GM19455 (cell line): ENCODE data around the gene IBSP.

Experiments used
- ATAC-seq: cut with Tn5 transposase; IDR thresholded peaks from one replicate; pipeline ENCODE4 v1.9.1; 2021; ENCODE audit not compliant: unreplicated experiment

The IBSP gene, protein sequence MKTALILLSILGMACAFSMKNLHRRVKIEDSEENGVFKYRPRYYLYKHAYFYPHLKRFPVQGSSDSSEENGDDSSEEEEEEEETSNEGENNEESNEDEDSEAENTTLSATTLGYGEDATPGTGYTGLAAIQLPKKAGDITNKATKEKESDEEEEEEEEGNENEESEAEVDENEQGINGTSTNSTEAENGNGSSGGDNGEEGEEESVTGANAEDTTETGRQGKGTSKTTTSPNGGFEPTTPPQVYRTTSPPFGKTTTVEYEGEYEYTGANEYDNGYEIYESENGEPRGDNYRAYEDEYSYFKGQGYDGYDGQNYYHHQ

DNA sequence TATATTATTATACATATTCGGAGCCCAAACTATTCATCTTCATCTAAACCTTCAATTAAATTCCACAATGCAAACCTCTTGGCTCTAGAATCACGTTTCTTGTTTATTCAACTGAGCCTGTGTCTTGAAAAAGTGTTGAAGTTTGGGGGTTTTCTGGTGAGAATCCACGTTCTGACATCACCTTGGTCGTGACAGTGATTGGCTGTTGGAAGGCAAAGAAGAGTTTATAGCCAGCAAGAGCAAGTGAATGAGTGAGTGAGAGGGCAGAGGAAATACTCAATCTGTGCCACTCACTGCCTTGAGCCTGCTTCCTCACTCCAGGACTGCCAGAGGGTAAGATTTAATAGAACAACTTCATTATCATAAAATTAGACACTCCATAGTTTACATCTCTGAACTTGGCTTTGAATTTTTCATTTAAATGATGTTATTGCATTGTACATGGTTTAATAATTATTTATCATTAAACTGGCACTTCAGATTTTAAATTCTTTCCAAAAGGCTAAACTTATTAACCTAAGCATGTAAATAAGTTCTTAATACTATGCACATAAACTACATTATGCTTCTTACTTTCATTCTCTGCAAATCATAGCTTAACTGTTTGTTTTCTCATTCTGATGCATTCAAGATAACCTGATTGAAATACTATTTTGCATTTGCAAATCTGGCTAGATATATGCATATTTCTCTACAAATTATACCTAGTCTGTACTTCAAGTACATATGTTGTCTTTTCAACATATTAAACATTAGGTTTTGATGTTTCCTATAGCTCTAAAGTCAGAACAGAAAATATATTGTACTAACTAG lies at the start of gene IBSP:
IBSP (plus strand) TSS at position 254 of the 813 bp plus-strand sequence. CDS start 2,808 bp downstream, outside the sequence.
- ATAC-seq, result no peak

DNA sequence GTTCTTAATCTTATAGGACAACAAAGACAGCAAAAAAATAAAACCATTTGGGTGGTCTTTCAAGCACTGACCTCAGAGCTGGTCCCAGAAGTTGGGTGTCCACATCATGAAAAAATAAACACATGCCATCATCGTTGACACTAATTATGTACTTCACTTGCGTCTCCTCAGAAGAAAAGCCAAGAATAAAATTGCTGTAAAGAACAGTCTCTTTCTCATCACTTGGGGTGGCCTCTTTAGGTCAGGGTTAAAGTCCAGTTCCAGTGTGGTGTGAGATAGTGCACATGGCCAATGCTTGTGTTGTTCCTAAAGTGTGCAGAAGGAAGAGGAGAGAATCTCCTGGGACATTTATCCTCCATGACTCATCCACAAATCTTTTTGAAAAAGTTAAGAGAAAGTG lies 49.5 kb upstream of the IBSP start:
- ATAC-seq, result no peak

DNA sequence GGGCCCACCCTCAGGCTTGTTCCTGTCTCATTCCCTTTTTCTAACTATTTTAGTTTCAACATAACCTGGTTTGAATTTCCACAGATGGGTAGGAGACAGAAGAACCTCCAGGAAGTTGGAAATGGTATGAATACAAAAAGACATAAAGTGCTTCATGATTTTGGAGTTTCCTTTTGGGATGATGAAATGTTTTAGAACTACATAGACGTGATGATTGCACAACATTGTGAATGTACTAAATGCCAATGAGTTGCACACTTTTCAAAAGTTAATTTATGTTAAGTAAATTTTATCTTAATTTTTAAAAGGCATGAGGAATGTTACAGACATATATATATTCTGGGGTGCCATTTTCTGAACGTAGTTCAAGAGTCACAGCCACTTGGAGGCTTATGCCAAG lies 41.1 kb upstream of the IBSP start:
- no peak for ATAC-seq

DNA sequence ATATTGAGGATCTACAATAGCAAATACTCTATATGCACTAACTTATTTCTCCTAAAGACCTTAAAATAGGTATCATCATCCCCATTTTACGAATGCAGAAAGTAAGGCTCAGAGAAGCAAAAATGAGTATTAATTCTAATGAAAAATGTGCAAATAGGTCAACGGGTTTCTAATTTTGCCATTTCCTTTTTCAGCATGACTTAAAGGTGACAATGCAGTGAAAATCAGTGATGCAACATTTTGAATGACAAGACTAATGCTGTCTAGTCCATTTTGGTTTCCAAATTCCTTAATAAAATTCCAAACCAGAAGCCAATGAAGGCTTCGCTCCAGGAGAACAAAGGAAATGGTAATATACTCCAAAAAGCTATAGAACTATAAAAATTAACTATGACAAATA lies 37.0 kb upstream of the IBSP start:
- ATAC-seq, result no peak

DNA sequence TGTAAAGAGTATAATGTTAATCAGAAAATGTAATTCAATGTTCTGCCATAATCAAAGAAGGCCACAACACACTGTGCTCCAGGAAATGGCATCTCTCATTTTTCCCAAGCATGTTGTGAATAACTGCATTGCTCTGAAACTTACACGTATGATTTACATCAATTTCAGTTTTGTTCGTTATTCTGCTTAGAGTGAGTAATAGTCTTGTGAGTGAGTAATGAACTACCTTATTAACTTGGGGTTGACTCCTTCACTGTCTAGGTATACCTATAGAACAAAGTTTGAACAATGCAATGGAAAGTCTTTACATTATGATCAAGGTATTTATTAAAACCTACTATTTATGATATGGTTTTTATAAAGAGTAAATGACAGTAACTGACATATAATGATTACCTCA lies 17.8 kb upstream of the IBSP start:
- ATAC-seq, result no peak

DNA sequence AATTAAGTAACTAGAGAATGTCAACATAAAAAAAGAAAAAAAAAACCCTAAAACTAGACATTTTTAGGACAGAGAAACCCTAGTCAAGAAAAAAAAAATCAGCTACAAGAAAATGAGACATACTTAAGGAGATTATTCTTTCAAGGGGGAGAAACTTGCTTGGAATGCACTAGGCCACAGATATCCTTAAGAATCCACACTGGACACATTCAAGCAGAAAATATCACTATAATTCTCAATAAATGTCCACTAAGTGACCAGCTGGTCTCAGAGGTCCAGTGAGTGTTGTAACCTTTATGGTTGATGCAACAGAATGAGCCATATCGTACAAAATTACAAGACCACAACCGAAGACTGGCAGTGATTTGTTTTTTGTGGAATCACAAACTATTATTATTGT lies 15.6 kb upstream of the IBSP start:
- ATAC-seq, result no peak

DNA sequence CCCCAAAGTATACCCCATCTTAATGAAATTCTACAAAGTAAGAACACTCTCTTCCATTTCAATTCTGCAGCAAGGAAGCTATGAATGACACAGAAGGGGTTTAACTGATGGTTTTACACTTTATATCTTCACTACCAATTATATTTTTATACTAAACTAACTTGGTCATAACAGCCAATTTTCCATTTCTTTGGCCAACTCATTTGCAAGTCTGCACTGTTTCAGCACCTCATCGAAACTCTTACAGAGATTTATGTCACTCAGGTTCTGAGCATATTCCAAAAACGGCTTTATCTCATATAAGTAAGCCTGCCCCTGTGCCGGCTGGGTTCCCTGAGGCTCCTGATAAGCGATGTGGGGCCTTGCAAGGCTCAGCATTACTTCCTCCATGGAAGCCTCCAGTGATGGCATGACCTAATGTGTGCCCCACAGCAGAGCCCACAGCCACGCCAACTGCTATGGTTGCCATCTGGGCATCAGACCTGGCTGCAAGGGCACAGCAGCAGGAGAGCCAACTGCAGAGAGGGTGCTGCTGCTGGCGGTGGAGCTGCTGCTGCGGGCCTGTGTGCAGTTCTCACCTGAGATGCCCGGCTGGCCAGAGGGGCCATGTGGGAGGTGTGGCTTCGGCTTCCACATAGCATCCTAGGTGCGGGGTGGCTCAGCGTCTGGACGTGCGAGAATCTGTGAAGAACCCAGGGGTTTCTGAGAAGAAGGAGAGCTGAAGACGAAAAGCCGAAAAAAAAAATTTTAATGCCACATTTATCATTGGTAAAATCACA lies 13.4 kb upstream of the IBSP start:
- no peak for ATAC-seq

DNA sequence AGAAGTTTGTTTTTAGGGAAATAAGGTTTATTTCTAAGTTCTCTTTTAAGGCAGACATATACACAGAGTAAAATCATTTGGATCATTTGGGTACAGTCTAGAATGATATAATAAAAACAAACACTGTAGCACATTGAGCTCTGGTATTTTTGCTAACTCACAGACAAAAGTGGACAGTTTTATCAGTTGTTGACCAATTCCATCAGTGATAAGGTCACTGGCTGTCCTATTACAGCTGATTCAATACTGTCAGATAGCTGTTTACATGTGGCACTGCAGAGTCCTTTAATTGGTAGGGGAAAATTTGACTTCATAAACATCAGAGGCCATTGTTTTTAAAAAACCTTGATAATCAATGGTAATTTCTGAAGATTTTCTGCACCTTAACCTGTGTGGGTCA lies 3.5 kb downstream of the IBSP start:
- no peak for ATAC-seq

DNA sequence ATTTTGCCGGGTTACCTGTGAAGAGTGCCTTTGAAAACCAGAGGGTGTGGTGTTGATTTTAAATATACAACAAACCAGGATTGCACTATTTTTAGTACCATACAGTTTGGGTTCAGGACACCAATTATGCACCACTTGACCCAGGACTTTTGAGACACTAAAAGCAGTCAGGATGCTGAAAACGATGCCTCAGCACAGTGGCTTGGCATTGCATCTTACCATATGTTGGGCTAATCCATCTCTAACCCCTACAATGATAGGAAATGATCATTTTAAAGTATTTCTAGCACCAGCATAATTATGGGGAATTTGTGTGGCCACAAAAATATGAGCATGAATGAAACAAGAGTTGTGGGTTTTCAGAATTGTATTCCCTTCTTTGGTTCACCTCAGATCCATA lies 4.1 kb downstream of the IBSP start:
- ATAC-seq, result no peak

DNA sequence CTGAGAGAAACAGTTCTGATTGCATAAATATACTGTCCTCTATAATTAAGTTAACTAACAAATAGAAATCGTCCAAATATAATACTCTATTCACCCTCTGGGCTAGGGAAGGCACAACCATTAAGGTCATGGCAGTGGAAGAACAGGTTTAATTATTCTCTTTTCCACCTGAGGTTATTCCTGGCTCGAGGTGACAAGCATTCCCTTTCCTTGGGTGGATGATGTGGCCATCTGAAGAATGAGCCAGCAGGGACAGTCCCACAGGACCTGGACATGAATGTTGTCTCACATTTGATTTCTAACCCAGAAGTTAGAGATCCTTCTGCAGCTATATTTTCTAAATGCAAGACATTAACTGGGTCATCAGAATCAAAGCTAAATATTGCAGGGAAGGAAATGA lies 5.5 kb downstream of the IBSP start:
- ATAC-seq, result no peak

DNA sequence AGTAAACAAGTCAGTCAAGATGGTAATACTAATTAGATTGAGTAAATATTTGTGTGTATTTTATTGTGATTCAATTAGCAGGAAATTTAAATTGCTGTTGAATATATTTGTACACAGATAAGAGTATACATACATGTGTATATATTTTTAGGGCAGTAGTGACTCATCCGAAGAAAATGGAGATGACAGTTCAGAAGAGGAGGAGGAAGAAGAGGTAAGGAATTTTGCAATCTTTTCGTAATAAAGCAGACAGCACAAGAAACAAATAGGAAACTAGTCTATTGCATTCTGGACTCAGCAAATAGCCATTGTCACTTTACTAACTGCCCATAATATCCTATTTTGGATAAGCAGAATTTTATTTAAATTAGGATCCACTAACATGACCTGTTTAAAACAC lies 6.6 kb downstream of the IBSP start:
- no peak for ATAC-seq

DNA sequence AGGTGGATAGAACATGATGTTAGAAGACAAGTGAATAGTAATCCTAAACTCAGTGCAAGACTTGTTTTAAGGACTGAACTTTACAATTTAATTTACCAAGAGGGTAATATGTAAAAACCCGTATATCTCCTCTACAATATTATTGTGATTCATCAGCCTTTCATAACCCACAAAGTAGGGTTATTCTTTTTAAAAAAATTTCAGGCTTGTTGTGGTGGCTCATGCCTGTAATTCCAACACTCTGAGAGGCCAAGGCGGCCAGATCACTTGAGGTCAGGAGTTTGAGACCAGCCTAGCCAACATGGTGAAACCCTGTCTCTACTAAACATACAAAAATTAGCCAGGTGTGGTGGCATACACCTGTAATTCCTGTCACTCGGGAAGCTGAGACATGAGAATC lies 7.2 kb downstream of the IBSP start:
- no peak for ATAC-seq

DNA sequence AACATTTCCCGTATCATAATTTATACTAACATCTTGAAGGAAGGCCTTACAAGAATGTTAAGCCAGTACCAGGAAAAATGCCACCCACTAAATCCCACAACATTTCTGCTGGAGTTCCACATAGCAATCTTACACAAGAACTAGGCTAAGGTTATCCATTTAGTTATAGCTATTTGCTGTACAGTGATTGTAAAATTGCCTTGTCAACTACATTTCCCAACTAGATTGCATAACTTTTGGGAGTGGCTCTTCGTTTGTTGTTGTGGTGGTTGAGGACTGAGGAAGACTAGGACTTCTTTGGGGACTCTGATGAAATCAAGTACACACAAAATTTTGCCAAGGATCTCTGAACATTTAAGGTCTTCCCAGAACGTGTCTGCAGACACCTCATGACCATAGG lies 8.0 kb downstream of the IBSP start:
- ATAC-seq, result no peak

DNA sequence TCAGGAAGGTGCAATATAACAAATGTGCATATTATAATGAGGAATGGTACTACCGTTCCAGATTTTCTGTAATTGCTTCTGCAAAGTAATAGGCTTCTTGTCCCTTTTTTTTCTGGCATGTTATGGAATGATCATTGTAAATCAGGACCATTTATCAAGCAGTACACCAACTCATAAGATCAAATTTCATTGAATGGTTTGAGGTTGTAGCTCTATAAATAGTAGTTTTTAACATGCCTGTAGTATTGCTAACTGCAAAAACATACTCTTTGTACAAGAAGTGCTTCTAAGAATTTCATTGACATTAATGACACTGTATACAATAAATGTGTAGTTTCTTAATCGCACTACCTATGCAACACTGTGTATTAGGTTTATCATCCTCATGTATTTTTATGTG lies 12.6 kb downstream of the IBSP start:
- ATAC-seq, result no peak

DNA sequence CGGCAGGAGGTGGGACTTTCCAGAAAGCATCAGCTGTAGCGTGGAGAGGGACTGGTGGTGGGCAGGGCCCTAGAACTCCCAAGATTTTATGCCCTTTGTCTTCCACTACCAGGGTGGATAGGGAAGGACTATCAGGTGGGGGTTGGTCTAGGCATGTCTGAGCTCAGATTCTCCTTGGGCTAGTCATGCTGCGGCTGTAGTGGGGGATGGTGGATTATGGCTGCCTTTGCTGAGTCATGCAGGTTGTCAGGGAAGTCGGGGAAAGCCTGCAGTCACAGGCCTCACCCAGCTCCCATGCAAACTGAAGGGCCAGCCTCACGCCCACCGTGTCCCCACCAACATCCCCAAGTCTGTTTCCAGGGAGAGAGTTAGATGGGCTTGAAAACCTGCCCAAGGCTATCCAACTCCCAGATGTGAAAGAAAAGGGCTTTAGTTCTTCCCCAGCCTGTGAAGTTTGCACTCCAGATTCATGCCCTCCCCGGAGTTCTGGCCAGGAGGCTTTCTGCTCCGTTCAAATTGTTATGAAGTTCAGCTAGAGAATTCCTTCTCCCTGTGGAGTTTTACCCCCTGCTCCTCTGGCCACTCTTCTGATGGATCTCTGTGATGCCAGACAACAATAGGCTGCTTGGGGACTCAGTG lies 20.0 kb downstream of the IBSP start:
- ATAC-seq, result no peak

DNA sequence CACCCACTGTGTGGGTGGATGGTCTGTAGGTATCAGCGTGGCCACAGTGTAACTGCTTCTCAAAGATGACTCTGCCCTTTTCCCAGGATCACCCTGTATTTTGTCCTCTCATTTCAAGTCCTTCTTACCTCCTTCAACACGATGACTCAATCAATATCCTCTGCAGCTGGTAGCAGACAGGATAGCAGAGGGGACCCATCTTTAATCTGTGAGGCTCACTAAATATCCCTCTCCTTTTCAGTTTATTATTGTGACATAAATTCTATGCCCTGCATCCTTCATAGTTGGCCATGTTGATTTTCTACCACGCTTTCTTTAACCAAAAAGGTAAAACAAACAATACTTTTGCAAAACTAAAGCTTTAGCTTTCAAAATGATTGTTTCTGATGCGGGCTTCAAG lies 23.8 kb downstream of the IBSP start:
- ATAC-seq, result no peak

DNA sequence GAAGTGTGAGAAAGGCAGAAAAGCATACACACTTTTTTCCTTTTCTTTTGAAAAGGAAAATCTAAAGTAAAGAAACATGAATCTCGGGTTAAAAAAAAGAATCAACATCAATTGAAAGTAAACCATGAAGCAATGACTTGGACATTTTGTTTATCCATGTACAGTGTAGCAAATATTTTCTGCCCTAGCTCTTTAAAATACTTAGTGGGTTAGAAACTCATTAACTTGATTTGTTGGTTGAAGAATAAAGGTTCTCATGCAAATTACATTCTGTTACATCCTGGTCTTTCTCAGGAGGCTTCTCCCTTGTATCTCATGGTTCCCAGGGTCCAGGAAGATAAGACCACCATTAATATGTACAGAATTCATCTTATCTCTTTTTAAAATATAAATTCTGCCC lies 24.4 kb downstream of the IBSP start:
- ATAC-seq, result no peak

DNA sequence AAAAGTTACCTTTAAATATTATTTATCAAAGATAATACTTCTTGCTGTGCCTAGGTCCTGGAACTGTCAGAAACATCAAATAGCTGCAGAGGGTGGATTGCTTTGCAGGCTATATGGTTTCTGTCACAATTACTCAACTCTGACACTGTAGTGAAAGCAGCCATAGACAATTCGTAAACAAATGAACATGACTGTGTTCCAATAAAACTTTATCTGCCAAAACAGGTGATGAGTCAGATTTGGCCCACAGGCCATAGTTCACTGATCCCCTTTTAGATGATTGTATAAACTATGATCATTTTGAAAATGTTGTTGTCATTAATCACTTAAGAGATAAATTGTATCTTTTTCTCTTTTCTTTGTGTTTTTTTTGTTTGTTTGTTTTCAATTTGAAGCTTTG lies 25.0 kb downstream of the IBSP start:
- no peak for ATAC-seq

DNA sequence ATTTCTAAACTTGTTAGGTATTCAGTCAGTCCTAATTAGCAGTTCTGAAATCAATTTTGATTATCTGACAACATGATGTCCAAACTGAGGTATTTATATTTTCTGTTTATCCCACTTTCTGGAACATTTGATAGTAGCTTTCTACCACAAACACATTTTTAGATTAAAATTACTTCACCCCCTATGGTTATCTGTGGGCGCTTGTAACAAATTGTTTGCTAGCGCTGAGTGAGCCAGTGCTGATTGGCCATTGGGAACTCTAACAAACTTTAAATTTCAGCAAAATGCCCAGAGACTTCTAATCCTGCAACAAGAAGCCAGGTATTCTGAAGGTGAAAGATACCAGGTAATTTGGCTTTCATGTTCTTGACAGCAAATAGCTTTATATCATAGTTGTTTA lies 33.3 kb downstream of the IBSP start, which contains the start of gene MEPE:
MEPE (plus strand) TSS at position 301 of the 400 bp plus-strand sequence. CDS start 1,746 bp downstream, outside the sequence.
- no peak for ATAC-seq

DNA sequence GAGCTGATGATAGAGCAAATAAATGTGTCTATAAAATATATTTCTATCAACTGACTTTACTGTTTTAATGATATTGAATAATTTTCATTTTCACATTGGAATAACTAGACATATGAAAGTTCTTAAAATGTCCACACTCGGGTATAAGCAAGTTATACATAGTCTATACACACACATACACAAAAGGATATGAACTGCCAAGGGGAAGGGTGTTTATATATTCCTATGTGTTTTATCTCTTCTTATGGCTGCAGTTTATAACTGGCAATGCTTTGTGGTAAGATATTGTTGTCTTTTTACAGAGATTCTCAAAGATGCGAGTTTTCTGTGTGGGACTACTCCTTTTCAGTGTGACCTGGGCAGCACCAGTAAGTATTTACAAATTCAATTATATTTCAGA lies 35.0 kb downstream of the IBSP start:
- ATAC-seq, result no peak

DNA sequence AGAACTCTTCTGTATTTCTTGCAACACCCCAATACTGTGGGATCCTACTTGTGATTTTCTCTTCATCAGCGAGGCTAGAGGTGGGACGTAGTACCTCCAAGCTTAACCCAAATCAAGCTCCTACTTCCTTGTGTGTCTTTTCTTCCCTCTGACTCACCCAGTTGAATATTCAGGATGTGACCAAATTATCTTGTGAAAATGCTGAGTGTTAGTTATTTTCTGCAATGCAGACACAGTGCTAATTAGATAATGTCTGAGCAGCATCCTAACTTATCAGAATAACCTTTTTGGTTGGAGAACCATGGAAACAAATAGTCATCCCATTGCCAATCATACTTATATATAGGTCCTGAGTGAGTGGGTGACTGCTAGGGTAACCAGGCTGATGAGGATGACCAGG lies 35.8 kb downstream of the IBSP start:
- no peak for ATAC-seq
